Cortex of kidney (tissue), 1 donor: ENCODE measurements around the gene MS4A10.

Source experiments
- DNase-seq: peaks from one replicate; lab custom pipeline; 2025; lab: John Stamatoyannopoulos, UW

The MS4A10 gene

DNA sequence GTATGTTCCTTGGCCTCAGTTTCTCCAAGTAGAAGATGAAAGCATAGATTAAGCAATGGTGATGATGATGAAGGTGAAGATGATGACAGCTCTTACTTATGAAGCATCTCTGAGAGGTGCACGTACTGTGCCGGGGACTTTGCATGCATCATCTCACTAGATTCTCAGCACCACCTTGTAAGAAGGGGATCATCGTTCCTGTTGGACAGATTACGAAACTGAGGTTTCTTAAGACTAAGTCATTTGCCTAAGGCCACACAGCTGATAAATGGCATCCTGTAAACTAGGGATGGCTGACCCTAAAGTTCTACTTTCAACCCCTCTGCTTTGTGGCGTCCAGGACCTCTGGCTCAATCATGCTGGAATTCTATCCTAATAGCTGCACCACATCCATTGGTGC lies 19.8 kb upstream of the MS4A10 start:
- no peak for DNase-seq

DNA sequence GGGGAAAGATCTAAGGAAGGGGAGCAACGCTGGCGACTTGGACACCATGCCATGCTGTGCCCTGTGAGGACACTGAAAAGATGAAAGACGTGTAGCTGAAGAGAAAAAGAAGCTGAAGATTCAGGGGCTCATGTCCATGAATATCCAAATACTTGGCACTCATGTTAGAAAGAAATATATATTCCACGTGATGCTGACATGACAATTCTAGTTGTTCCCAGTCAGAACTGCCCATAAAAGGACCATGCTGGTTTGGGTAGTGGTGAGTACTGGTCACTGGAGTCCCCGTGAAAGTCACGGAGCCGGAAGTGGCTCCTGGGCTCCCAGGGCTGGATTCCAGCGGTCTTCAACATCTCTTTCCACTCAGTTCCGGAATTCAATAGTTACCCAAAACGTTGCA lies 18.6 kb upstream of the MS4A10 start:
- DNase-seq, result no peak

DNA sequence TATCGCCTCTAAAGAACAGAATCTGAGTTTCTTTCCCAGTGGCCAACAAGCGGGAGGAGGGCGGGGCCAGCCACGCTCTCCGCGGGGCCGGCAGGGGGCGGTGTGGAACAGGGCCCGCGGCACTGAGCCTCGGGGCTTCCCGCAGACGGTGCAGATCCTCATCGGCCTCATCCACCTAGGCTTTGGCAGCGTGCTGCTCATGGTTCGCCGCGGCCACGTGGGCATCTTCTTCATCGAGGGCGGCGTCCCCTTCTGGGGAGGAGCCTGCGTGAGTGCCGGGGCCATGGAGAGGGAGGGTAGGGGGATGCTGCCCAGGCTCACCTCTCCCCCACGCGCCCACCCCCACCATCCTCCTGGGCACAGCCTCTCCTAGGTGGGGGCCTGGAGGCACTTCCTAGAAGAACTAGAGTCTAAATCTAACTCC lies 17.7 kb upstream of the MS4A10 start:
- DNase-seq, result no peak

DNA sequence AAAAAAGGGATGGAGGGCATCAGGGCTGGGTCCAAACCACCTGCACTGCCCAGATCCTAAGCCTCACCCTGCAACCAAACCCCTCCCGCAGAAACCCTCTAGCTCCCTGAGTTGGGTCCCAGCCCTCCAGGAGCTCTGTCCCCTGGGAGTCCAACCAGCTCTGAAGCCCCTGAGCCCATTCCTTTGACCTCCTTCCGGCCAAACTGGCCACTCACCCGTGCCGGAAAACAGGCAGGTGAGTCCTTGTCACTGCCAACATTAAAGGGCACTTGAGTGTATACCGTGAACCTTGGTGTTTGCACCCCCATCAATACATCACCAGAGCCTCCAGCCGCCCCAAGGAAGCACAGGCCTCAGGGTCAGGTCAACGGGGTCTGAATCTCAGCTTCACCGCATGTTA lies 16.9 kb upstream of the MS4A10 start:
- no peak for DNase-seq

DNA sequence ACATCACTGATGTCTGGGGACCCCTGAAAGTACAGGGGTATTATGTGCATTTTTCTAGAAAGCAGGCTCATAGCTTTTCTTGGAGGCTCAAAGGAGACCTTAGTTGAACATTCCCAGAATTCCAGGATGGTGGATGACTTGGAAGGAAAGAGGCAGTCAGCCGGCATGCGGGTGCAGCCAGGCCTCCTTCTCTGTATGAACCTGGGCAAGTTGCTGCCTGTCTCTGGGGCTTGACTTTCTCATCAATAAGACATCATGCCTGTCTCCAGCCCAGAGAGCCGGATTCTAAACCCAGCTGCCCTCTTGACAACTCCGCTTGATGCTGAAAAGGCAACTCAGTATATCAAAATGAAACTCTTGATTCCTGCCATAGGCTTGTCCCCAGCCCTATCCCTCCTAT lies 15.9 kb upstream of the MS4A10 start:
- DNase-seq, result no peak

DNA sequence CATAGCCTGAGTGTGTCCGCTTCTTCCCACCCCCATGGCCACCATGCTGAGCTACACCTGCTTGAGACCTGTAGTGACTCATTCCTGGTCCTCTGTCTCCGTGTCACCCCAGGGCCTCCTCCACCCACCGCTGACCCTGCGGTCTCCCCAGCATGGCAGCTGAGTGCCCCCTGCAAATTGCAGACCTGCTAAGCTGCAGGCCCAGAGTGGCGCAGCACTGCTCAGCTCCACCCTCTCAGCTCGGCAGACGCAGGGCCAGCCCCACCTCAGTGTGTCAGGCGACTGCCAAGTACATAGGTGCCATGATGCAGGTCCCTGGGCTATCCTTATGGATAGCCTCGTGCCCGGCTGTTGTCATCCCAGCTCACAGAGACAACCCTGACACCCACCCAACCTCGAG lies 15.3 kb upstream of the MS4A10 start:
- DNase-seq, result no peak

DNA sequence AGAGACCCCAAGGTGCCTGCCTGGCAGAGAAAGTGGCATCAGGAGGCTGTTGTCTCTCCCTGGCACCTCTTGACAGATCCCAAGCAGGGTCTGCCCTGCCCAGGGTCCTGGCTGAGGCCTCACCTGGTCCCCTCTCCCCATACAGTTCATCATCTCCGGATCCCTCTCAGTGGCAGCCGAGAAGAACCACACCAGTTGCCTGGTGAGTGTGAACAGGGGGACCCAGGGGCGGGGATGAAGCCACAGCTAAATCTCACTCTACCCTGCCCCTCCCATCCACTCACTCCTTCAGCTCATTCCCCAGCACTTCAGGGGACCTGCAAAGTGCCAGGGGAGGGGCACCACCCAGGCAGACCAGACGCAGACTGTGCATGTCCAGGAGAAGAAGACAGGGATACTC lies 14.0 kb upstream of the MS4A10 start:
- no peak for DNase-seq

DNA sequence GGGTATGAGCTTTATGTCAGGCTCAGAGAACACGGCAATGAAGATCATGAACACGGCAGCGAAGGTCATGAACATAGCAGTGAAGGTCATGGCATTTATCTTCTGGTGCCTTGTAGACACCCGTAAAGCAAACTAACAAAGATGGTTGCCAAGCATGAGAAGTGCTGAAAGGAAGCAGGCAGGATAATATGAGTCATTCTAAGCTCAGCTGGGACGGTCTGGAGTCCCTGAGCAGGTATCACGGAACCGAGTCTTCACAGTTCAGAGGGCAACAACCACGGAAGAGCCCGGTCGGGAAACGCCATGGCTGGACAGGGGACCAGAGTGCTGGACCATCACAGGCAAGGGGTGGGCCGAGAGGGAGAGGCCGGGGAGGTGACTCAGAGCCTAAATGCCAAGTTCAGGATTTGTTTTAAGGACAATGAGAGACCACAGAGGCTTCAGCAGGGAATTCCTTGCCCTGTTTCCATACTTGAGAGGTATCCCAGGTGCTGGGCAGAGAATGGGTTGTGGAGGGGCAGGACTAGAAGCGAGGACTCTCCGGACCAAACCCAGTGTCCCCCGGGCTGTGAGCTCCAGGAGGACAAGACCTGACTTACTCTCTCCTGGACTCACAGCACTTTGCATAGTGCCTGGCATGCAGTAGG lies 13.1 kb upstream of the MS4A10 start:
- DNase-seq, result no peak

DNA sequence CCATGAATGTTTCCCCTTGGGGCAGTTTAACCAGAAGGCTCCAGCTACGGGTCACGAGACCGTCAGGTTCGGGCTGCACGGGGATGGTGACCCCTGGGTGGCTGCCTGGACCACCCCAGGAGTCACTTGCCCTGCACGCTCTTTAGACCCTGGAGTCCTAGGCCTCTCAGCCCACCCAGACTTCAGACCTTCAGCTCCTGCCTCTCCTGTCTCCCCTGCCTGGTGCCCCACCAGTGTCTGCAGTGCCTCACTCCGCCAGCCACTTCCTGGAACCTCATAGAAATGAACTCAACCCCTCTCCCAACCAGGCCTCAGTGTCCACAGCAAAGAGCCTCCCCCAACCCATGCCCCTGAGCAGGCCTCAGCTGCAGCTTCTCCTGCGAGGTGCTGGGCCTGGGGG lies 12.5 kb upstream of the MS4A10 start:
- no peak for DNase-seq

DNA sequence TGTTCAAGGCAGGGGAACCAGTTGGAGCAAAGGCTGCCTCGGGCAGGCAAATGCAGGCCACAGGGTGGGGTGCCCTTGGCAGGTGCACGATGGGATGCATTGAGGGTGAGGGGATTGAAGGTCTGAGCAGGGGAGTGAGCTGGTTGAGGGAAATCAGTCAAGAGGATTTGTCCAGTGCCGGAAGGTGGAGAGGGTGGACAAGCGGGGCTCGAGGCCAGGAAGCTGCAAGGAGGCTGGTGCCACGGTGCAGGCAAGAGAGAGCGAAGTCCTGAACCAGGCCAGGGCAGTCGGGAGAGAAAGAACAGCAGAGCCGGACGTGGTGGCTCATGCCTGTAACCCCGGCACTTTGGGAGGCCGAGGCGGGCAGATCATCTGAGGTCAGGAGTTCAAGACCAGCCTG lies 10.4 kb upstream of the MS4A10 start:
- DNase-seq, result no peak

DNA sequence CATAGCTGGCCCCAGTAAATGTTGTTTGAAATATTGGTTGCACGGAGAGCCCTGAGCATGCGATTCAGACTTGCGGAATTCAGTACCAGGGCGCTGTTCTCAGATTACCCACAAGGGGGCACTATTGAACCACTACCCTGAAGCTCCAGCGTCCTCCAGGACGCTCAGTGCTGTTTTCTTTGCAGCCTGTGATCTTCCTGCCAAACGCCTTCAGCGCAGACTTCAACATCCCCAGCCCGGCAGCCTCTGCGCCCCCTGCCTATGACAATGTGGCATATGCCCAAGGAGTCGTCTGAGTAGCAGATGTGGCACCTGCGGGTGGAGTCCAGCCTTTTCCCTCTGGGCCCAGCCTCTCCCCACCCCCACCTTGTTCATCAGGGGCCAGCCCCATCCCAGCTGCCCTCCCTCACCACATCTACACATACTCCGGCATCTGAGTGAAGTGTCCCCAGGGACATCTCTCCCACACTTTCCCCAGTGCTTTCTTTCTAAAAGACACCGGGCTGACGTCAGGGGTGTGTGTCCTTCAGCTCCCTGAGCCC lies 9.6 kb upstream of the MS4A10 start:
- no peak for DNase-seq

DNA sequence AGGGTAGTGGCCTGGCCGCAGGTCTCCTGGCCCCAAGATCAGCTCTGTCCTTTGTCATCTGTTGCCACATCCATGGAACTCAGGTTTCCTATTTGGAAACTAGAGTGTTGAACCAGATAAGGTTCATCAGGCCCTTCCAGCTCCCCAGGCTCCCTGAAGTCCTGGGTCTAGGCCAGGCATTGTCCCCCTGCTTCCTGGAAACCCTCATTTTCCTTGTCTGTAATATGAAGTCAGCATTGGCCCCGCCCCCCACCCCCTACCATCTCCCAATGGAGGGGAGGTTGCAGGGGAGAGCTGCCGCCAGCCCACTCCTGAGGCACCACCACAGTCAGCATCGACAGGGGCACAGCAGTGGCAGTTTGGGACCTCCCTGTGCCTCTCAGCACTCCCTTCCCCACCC lies 9.0 kb upstream of the MS4A10 start:
- DNase-seq, result no peak

DNA sequence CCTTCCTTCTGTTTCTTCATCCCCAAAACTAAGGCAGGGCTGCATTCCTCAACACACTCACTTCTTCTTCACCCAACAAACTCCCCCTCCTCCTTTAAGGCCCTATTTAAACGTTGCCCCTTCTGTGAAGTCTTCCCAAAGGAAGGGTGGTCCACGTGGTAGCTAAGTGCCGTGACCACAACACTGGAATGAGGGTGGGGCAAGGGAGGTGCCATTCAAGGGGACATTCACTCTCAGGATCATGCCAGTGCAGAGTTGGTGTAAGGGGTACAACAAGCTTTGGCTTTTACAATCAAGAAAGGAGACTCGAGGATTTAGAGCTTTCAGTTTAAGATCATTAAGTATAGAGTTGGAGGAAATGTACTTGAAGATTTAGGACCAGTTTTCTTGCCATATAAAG lies 8.0 kb upstream of the MS4A10 start:
- DNase-seq, result no peak

DNA sequence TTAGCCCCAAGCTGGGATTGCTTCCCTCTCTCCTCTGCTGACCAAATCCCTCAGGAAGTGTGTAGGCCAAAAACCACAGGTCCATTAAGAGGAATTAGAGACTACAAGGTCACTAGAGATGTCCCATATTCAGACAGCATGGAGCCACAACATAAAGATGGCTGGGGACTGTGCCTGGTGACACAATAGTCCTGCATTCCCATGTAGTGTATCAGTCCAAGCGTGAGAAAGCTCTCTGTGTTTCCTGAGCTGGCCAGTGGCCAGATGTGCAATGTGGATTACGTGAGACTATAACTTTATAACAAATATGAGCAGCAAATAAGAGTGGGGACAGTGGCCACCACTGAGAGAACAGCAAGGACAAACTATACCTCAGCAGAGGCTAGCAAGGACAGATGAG lies 7.6 kb upstream of the MS4A10 start:
- DNase-seq, result no peak

DNA sequence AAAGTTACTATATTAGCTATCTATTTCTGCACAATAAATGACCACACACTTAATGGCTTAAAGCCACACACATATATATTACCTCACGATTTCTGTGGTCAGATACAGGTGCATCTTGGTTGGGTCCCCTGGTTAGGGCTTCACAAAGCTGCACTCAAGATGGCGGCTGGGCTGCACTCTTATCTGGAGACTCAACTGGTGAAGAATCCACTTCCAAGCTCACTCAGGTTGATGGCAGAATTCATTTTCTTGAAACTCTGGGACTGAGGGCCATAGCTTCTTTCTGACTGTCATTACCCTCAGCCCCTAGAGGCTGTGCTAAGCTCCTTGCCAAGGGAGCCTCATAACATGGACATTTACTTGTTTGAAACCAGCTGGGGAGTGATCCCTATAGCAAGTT lies 5.1 kb upstream of the MS4A10 start:
- no peak for DNase-seq

DNA sequence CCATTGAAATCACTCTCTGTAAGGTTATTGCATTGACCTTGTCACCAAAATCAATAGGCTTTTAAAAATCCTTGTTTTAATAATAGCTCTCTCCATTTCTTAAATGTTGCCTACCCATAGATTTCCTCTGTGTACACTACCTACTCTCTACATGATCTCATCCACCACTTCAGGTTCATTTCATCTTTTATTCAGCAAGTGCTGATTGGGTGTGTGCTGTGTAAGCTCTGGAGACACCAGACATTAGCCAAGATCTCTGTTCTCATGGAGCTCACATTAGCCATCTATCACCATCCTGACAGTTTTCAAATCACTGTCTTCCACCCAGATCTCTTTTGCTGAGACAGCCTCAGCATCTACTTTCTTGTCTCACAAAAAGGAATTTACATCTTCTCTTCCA lies 4.4 kb upstream of the MS4A10 start:
- DNase-seq, result no peak

DNA sequence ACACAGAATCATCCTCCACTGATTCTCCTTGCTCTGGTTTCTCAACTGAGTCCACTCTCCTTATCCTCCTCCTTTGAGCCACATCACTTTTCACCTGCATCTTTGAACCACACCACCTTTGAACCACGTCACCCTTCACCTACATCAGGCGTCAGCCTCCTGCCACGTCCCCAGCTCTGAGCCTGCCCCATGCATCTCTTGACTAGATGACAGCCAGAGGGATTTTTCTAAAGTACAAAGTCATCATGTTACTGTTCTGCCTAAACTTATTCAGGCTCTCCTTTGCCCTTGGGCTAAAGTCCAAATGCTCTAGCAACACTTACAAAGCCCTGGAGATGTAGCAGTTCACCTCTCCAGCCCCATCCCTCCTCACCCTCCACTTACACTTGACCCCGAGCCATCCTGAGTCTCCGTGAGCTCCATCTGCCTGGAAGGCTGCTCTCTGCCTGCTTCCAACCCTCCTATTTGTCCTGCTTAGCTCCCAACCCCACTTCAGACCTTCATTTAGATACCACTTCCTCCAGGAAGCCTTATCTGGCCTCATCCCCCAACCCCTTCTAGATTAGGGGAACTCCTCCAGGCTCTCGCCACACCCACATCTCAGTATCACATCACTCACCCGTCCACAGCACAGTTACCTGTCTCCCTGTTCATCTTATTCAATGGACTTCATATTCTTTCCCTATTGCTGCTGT lies 3.7 kb upstream of the MS4A10 start:
- DNase-seq, result no peak

DNA sequence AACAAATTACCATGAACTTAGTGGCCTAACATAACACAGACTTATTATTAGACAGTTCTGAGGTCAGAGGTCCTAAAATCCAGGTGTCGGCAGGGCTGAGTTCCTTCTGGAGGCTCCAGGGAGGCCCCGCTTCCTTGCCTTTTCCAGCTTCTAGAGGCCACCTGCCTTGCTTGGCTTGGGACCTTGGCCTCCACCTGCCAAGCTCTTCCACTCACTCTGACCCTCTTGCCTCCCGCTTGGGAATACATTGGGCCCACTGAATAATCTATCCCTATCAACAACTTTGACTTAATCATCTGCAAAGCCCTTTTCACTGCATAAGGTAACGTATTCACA lies 3.2 kb upstream of the MS4A10 start:
- DNase-seq, result no peak

DNA sequence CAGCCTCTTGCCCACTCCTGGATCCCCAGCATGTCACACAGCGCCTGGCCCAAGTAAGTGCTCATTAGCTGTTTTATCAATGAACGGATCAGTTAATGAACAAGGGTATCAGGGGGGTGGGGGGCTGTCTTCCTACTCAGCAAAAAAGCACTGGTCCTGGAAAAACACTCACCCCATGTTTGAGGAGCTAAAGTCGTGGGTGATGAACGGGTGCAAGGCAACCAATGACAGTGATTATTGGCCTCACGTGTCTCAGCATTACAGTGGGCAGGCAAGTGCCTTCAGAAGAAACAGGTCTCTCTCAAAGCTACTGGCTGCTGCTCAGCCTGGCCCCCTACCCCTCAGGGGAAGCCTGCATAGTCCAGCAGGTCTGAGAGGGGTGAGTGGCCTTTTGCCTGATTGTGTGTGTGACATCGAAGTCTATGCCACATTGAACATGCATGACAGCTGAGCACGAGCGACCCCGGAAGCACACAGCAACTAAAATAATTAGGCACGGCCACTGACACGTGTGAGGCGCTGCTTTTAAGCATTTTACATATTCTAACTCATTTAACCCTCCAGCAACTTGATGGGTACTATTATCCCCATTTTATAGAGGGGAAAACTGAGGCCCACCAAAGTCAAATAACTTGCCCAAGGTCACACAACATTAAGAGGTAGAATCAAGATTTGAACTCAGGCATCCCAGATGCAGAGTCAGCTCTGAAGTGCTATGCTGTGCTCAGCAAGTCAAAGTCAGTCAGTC lies 2.6 kb upstream of the MS4A10 start:
- no peak for DNase-seq

DNA sequence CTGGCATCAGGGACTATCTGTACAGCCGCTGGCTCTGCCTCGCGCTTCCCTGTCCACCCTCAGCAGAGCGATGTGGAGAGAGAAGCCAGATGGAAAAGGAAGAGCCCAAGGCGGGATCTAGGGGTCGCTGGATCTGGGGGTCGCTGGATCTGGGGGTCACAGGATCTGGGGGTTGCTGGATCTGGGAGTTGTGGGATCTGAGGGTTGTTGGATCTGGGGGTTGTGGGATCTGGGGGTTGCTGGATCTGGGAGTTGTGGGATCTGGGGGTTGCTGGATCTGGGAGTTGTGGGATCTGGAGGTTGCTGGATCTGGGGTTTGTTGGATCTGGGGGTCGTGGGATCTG lies 2.0 kb upstream of the MS4A10 start:
- no peak for DNase-seq

DNA sequence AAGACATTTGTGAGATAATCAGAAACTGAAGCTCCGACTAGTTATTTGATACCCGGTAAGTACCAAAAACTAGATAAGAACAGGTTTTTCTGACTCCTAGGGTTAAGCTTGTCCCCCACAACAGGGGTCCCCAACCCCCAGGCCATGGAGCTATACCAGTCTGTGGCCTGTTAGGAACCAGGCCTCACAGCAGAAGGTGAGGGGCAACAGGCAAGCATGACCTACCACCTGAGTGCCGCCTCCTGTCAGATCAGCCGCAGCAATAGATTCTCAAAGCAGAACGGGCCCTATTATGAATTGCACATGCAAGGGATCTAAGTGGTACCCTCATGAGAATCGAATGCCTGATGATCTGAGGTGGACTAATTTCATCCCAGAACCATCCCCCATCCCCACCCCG lies 1.2 kb upstream of the MS4A10 start:
- no peak for DNase-seq

DNA sequence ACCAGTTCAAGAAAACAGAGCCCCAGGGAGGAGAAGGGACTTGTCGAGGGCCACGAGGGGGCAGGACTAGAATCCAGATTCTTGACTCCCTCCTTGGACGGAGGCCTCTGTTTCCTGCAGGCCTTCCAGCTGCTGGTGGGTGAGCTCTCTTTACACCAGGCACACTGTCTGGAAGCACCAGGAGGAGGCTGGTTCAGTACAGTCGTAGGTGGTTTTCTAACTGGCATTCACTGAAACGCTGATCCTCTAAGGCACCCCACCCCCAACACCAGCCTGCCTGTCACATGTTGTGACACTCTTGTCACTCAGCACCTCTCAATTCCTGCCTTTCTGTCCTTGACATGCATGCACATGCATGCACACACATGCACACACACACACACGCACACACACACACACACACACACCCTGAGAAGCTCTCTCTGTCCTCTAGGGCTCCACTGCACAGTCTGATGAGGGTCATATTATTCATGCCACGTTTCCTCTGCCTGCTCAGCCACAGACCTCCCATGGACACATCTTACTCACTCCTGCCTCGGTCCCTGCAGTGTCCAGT lies 751 bp downstream of the MS4A10 start:
- DNase-seq, result no peak
